Measurements from ENCODE around the gene LUC7L3.
"Not testable (repeated sequence)": the region's sequence is repeated elsewhere in the genome, so short reads cannot be mapped to it uniquely, and the experiment has no call there.

Gene LUC7L3

GRCh38 chr17:50677851-50678375 is 41.5 kb upstream of the LUC7L3 start:
- no peaks in the 10 kb centered on the region for H4K20me1 ChIP-seq (ENCODE audit: insufficient read depth, low read length)
- H3K36me3 ChIP-seq (ENCODE audit: insufficient read depth, low read length) = no peaks in the 10 kb centered on the region
- no peaks in the 10 kb centered on the region for H3K27me3 ChIP-seq (ENCODE audit: insufficient read depth, low read length)
- H3F3A ChIP-seq (ENCODE audit: insufficient read depth, low read length) = no peaks in the 10 kb centered on the region
- no peaks in the 10 kb centered on the region for H3K4me1 ChIP-seq (ENCODE audit: insufficient read depth, low read length, severe bottlenecking)
- H3K79me2 ChIP-seq (ENCODE audit: insufficient read depth, low read length) = no peaks in the 10 kb centered on the region
- no peak overlapping the region for H3K9ac ChIP-seq (ENCODE audit: low read length)
- H3K9me2 ChIP-seq (ENCODE audit: low read depth, low read length) = no peaks in the 10 kb centered on the region
- H3K9me3 ChIP-seq (ENCODE audit: low read length) = no peaks in the 10 kb centered on the region
- TF ChIP-seq CTCF (IDR thresholded peaks at IDR 0.05; ENCODE audit: low read length) = no peak
- TF ChIP-seq EZH2 (IDR thresholded peaks at IDR 0.05; ENCODE audit: borderline replicate concordance, low read length) = no peak
- no peak overlapping the region for H3K27ac ChIP-seq (ENCODE audit: low read depth, low read length, poor library complexity, severe bottlenecking)
- H3K4me2 ChIP-seq (ENCODE audit: low read length) = no peak overlapping the region
- no peak overlapping the region for H3K4me3 ChIP-seq (ENCODE audit: low read depth, low read length, poor library complexity, severe bottlenecking)
- H2AFZ ChIP-seq (ENCODE audit: low read length) = no peak overlapping the region

- Histone ChIP-seq H3K27ac (ENCODE audit: low read depth, low read length, poor library complexity, severe bottlenecking) (no peak overlapping the region), H3F3A (ENCODE audit: insufficient read depth, low read length) (no peaks in the 10 kb centered on the region), H3K4me2 (ENCODE audit: low read length) (no peak overlapping the region)
These were observed 40.3 kb upstream of the LUC7L3 start for GRCh38 chr17:50679008-50679544.

GRCh38 chr17:50680126-50680525 is 39.3 kb upstream of the LUC7L3 start:
- no peaks in the 10 kb centered on the region for H3F3A ChIP-seq (ENCODE audit: insufficient read depth, low read length)
- TF ChIP-seq EZH2 (IDR thresholded peaks at IDR 0.05; ENCODE audit: borderline replicate concordance, low read length) (no peak), CTCF (IDR thresholded peaks at IDR 0.05; ENCODE audit: low read length) (no peak)

More at GRCh38 chr17:50679008-50679544, 40.3 kb upstream of the LUC7L3 start:
- no peak overlapping the region for H3K4me3 ChIP-seq (ENCODE audit: low read depth, low read length, poor library complexity, severe bottlenecking)
- H3K36me3 ChIP-seq (ENCODE audit: insufficient read depth, low read length) = no peaks in the 10 kb centered on the region
- no peaks in the 10 kb centered on the region for H4K20me1 ChIP-seq (ENCODE audit: insufficient read depth, low read length)
- H3K27me3 ChIP-seq (ENCODE audit: insufficient read depth, low read length) = no peaks in the 10 kb centered on the region
- H2AFZ ChIP-seq (ENCODE audit: low read length) = no peak overlapping the region
- no peaks in the 10 kb centered on the region for H3K9me2 ChIP-seq (ENCODE audit: low read depth, low read length)
- H3K9me3 ChIP-seq (ENCODE audit: low read length) = no peaks in the 10 kb centered on the region
- H3K4me1 ChIP-seq (ENCODE audit: insufficient read depth, low read length, severe bottlenecking) = no peaks in the 10 kb centered on the region
- H3K9ac ChIP-seq (ENCODE audit: low read length) = no peak overlapping the region
- H3K79me2 ChIP-seq (ENCODE audit: insufficient read depth, low read length) = no peaks in the 10 kb centered on the region
- TF ChIP-seq CTCF (IDR thresholded peaks at IDR 0.05; ENCODE audit: low read length) (no peak), EZH2 (IDR thresholded peaks at IDR 0.05; ENCODE audit: borderline replicate concordance, low read length) (no peak)

GRCh38 chr17:50680543-50681262 is 38.7 kb upstream of the LUC7L3 start:
- not testable (repeated sequence) for H3K27ac ChIP-seq (ENCODE audit: low read depth, low read length, poor library complexity, severe bottlenecking); H4K20me1 ChIP-seq (ENCODE audit: insufficient read depth, low read length); H3K79me2 ChIP-seq (ENCODE audit: insufficient read depth, low read length); H3K4me1 ChIP-seq (ENCODE audit: insufficient read depth, low read length, severe bottlenecking); H3K9ac ChIP-seq (ENCODE audit: low read length); H3K27me3 ChIP-seq (ENCODE audit: insufficient read depth, low read length); H3K9me3 ChIP-seq (ENCODE audit: low read length); H2AFZ ChIP-seq (ENCODE audit: low read length); H3K4me2 ChIP-seq (ENCODE audit: low read length); H3K36me3 ChIP-seq (ENCODE audit: insufficient read depth, low read length); H3K9me2 ChIP-seq (ENCODE audit: low read depth, low read length); H3F3A ChIP-seq (ENCODE audit: insufficient read depth, low read length); H3K4me3 ChIP-seq (ENCODE audit: low read depth, low read length, poor library complexity, severe bottlenecking)

More at GRCh38 chr17:50680126-50680525, 39.3 kb upstream of the LUC7L3 start:
- H3K79me2 ChIP-seq (ENCODE audit: insufficient read depth, low read length) = no peaks in the 10 kb centered on the region
- no peak overlapping the region for H3K27ac ChIP-seq (ENCODE audit: low read depth, low read length, poor library complexity, severe bottlenecking)
- no peaks in the 10 kb centered on the region for H3K9me2 ChIP-seq (ENCODE audit: low read depth, low read length)
- no peaks in the 10 kb centered on the region for H3K27me3 ChIP-seq (ENCODE audit: insufficient read depth, low read length)
- H3K9ac ChIP-seq (ENCODE audit: low read length) = no peak overlapping the region
- H3K36me3 ChIP-seq (ENCODE audit: insufficient read depth, low read length) = no peaks in the 10 kb centered on the region
- no peaks in the 10 kb centered on the region for H3K4me1 ChIP-seq (ENCODE audit: insufficient read depth, low read length, severe bottlenecking)
- no peaks in the 10 kb centered on the region for H4K20me1 ChIP-seq (ENCODE audit: insufficient read depth, low read length)
- H3K4me3 ChIP-seq (ENCODE audit: low read depth, low read length, poor library complexity, severe bottlenecking) = no peak overlapping the region
- H2AFZ ChIP-seq (ENCODE audit: low read length) = no peak overlapping the region
- no peaks in the 10 kb centered on the region for H3K9me3 ChIP-seq (ENCODE audit: low read length)
- no peak overlapping the region for H3K4me2 ChIP-seq (ENCODE audit: low read length)

Data from OCI-LY1 (cell line).